ENCODE measurements around the gene VSTM2L.

The VSTM2L gene

GRCh38 chr20:37869334-37869861, 33.5 kb upstream of the VSTM2L start:
- DNase-seq (ENCODE audit: insufficient read length) (no peak), FAIRE-seq (no peak)
- TF ChIP-seq POLR2A (IDR thresholded peaks at IDR 0.05; ENCODE audit: low read depth, low read length) = no peak
- no peak for TF ChIP-seq POLR2AphosphoS5 (IDR thresholded peaks at IDR 0.05; ENCODE audit: low read depth, low read length)
- TF ChIP-seq TAF1 (IDR thresholded peaks at IDR 0.05; ENCODE audit: borderline replicate concordance, low read depth, low read length) = no peak

- DNase-seq (ENCODE audit: insufficient read length) (no peak), FAIRE-seq (no peak)
- TF ChIP-seq TAF1 (IDR thresholded peaks at IDR 0.05; ENCODE audit: borderline replicate concordance, low read depth, low read length) (no peak), POLR2AphosphoS5 (IDR thresholded peaks at IDR 0.05; ENCODE audit: low read depth, low read length) (no peak), POLR2A (IDR thresholded peaks at IDR 0.05; ENCODE audit: low read depth, low read length) (no peak)
Measured at GRCh38 chr20:37870294-37870693, 32.6 kb upstream of the VSTM2L start.

GRCh38 chr20:37871751-37872150, 31.2 kb upstream of the VSTM2L start:
- DNase-seq (ENCODE audit: insufficient read length) = no peak
- FAIRE-seq = no peak
- TF ChIP-seq POLR2A (IDR thresholded peaks at IDR 0.05; ENCODE audit: low read depth, low read length) (no peak), TAF1 (IDR thresholded peaks at IDR 0.05; ENCODE audit: borderline replicate concordance, low read depth, low read length) (no peak), POLR2AphosphoS5 (IDR thresholded peaks at IDR 0.05; ENCODE audit: low read depth, low read length) (no peak)

- FAIRE-seq (no peak), DNase-seq (ENCODE audit: insufficient read length) (no peak)
- TF ChIP-seq POLR2A (IDR thresholded peaks at IDR 0.05; ENCODE audit: low read depth, low read length) = no peak
- no peak for TF ChIP-seq POLR2AphosphoS5 (IDR thresholded peaks at IDR 0.05; ENCODE audit: low read depth, low read length)
- no peak for TF ChIP-seq TAF1 (IDR thresholded peaks at IDR 0.05; ENCODE audit: borderline replicate concordance, low read depth, low read length)
Measured at GRCh38 chr20:37872161-37872560, 30.8 kb upstream of the VSTM2L start.

- no peak for TF ChIP-seq POLR2AphosphoS5 (IDR thresholded peaks at IDR 0.05; ENCODE audit: low read depth, low read length)
- TF ChIP-seq POLR2A (IDR thresholded peaks at IDR 0.05; ENCODE audit: low read depth, low read length) = no peak
- TF ChIP-seq TAF1 (IDR thresholded peaks at IDR 0.05; ENCODE audit: borderline replicate concordance, low read depth, low read length) = no peak
- no peak for DNase-seq (ENCODE audit: insufficient read length)
- no peak for FAIRE-seq
Measured at GRCh38 chr20:37873884-37874283, 29.0 kb upstream of the VSTM2L start.

- no peak for DNase-seq (ENCODE audit: insufficient read length)
- no peak for FAIRE-seq
- TF ChIP-seq POLR2A (IDR thresholded peaks at IDR 0.05; ENCODE audit: low read depth, low read length) (no peak), POLR2AphosphoS5 (IDR thresholded peaks at IDR 0.05; ENCODE audit: low read depth, low read length) (no peak), TAF1 (IDR thresholded peaks at IDR 0.05; ENCODE audit: borderline replicate concordance, low read depth, low read length) (no peak)
Measured at GRCh38 chr20:37875460-37876175, 27.3 kb upstream of the VSTM2L start.

- FAIRE-seq (no peak), DNase-seq (ENCODE audit: insufficient read length) (no peak)
- no peak for TF ChIP-seq TAF1 (IDR thresholded peaks at IDR 0.05; ENCODE audit: borderline replicate concordance, low read depth, low read length)
- no peak for TF ChIP-seq POLR2A (IDR thresholded peaks at IDR 0.05; ENCODE audit: low read depth, low read length)
Measured at GRCh38 chr20:37876863-37877262, 26.1 kb upstream of the VSTM2L start.

- no peak for TF ChIP-seq TAF1 (IDR thresholded peaks at IDR 0.05; ENCODE audit: borderline replicate concordance, low read depth, low read length)
- no peak for DNase-seq (ENCODE audit: insufficient read length)
- no peak for FAIRE-seq
Measured at GRCh38 chr20:37877832-37878772, 24.8 kb upstream of the VSTM2L start.

GRCh38 chr20:37878835-37879599, 23.9 kb upstream of the VSTM2L start:
- no peak for DNase-seq (ENCODE audit: insufficient read length)
- TF ChIP-seq POLR2A (IDR thresholded peaks at IDR 0.05; ENCODE audit: low read depth, low read length) (no peak), TAF1 (IDR thresholded peaks at IDR 0.05; ENCODE audit: borderline replicate concordance, low read depth, low read length) (no peak), POLR2AphosphoS5 (IDR thresholded peaks at IDR 0.05; ENCODE audit: low read depth, low read length) (no peak)
- FAIRE-seq = no peak

GRCh38 chr20:37879843-37880242, 23.1 kb upstream of the VSTM2L start:
- no peak for TF ChIP-seq POLR2A (IDR thresholded peaks at IDR 0.05; ENCODE audit: low read depth, low read length)
- no peak for TF ChIP-seq TAF1 (IDR thresholded peaks at IDR 0.05; ENCODE audit: borderline replicate concordance, low read depth, low read length)
- no peak for TF ChIP-seq POLR2AphosphoS5 (IDR thresholded peaks at IDR 0.05; ENCODE audit: low read depth, low read length)
- no peak for DNase-seq (ENCODE audit: insufficient read length)
- no peak for FAIRE-seq

Measured in GM12892 (cell line).